Tibial nerve (tissue), 4 donors: ENCODE measurements around the gene TSC22D4. TPM values are rescaled to one million over a fixed set of nuclear protein-coding genes. Genes with fewer than 3 reads are reported as not detected.

Experiments used
- DNase-seq, 2 donors: peaks; one replicate each; pipeline ENCODE4 v3.0.0-alpha.2; 2019; ENCODE audit warnings: low spot score in 2 of 2
- H3K27ac ChIP-seq, 4 donors: fragments of 200-600 bp; sonication (generic) in 3 of 4; one replicate each; pipeline ENCODE4 v1.5.1; 2017 to 2019; ENCODE audit warnings: mild to moderate bottlenecking in 1 of 4
- H3K27me3 ChIP-seq, 2 donors: fragments of 200-600 bp; sonication (generic) in 1 of 2; one replicate each; pipeline versions ENCODE4 v1.5.1 to v1.6.0; 2017 to 2019
- H3K36me3 ChIP-seq, 3 donors: fragments of 200-600 bp; sonication (generic); one replicate each; pipeline ENCODE4 v1.5.1; 2018 to 2019
- H3K4me1 ChIP-seq, 4 donors: fragments of 200-600 bp; sonication (generic) in 3 of 4; one replicate each; pipeline ENCODE4 v1.5.1; 2017 to 2019
- H3K4me3 ChIP-seq, 4 donors: fragments of 200-600 bp; sonication (generic) in 3 of 4; one replicate each; pipeline ENCODE4 v1.5.1; 2017 to 2019; ENCODE audit warnings: mild to moderate bottlenecking in 1 of 4, moderate library complexity in 1 of 4
- H3K9me3 ChIP-seq, 4 donors: fragments of 200-600 bp; sonication (generic) in 3 of 4; one replicate each; pipeline ENCODE4 v1.5.1; 2017 to 2019
- EP300 ChIP-seq, 2 donors: sonication (generic); formaldehyde crosslinking; IDR thresholded peaks; one replicate each; pipeline ENCODE4 v1.6.1; 2017; ENCODE audit warnings: antibody characterized with exemption in 2 of 2, mild to moderate bottlenecking in 1 of 2
- POLR2A ChIP-seq, 2 donors: fragments of 450-650 bp; IDR thresholded peaks; one replicate each; pipeline ENCODE4 v1.6.1; 2017; ENCODE audit warnings: antibody characterized with exemption in 2 of 2, mild to moderate bottlenecking in 2 of 2, moderate library complexity in 2 of 2
- WGBS, 2 donors: methylation state at CpG; one replicate each; pipeline ENCODE4 v1.1.5; 2018; 5-methylcytosine and 5-hydroxymethylcytosine counted together
- total RNA-seq, 4 donors: library from RNA; depleted of rRNA; stranded (reverse); fragments of >200 nt; gene quantifications; one replicate each; pipeline ENCODE4 v1.1.0, GENCODE V29; 2016
- TF ChIP-seq, protein P1 (sequence below), 5 experiments: fragments of 200-600 bp in 3 of 5; fragments of 450-650 bp in 2 of 5; sonication (generic) in 3 of 5; IDR thresholded peaks; one replicate each; pipeline ENCODE4 v1.5.1; 2016 to 2019; ENCODE audit warnings: antibody characterized with exemption in 5 of 5, mild to moderate bottlenecking in 3 of 5, moderate library complexity in 2 of 5

The TSC22D4 gene
- total RNA-seq, 4 donors from 2014 or later: 154 to 224 (median 188) TPM

GRCh38 chr7:100477871-100478267 is 1.1 kb downstream of the TSC22D4 start:
- H3K27me3 ChIP-seq: no peaks in the 10 kb centered on the region
- H3K4me3 ChIP-seq: peak overlapping the region; percentile 84 to 99 (median 92)
- peaks cover 4 to 74% (median 55%) of the 10 kb centered on the region in 4 donors for H3K4me1 ChIP-seq
- no peak for TF ChIP-seq EP300 (IDR thresholded peaks at IDR 0.05)
- no peak for TF ChIP-seq POLR2A (IDR thresholded peaks at IDR 0.05)
- TF ChIP-seq, protein P1, sequence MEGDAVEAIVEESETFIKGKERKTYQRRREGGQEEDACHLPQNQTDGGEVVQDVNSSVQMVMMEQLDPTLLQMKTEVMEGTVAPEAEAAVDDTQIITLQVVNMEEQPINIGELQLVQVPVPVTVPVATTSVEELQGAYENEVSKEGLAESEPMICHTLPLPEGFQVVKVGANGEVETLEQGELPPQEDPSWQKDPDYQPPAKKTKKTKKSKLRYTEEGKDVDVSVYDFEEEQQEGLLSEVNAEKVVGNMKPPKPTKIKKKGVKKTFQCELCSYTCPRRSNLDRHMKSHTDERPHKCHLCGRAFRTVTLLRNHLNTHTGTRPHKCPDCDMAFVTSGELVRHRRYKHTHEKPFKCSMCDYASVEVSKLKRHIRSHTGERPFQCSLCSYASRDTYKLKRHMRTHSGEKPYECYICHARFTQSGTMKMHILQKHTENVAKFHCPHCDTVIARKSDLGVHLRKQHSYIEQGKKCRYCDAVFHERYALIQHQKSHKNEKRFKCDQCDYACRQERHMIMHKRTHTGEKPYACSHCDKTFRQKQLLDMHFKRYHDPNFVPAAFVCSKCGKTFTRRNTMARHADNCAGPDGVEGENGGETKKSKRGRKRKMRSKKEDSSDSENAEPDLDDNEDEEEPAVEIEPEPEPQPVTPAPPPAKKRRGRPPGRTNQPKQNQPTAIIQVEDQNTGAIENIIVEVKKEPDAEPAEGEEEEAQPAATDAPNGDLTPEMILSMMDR (IDR thresholded peaks at IDR 0.05): no peak
- DNase-seq: no peak
- peak overlapping the region; percentile 88 to 98 (median 94) for H3K27ac ChIP-seq
- WGBS, 2 donors: 0 to 3% methylated on average over 11 to 16 of the region's 16 CpGs
- H3K9me3 ChIP-seq: no peaks in the 10 kb centered on the region
- H3K36me3 ChIP-seq: peaks cover 0 to 27% (median 0%) of the 10 kb centered on the region in 3 donors

DNA sequence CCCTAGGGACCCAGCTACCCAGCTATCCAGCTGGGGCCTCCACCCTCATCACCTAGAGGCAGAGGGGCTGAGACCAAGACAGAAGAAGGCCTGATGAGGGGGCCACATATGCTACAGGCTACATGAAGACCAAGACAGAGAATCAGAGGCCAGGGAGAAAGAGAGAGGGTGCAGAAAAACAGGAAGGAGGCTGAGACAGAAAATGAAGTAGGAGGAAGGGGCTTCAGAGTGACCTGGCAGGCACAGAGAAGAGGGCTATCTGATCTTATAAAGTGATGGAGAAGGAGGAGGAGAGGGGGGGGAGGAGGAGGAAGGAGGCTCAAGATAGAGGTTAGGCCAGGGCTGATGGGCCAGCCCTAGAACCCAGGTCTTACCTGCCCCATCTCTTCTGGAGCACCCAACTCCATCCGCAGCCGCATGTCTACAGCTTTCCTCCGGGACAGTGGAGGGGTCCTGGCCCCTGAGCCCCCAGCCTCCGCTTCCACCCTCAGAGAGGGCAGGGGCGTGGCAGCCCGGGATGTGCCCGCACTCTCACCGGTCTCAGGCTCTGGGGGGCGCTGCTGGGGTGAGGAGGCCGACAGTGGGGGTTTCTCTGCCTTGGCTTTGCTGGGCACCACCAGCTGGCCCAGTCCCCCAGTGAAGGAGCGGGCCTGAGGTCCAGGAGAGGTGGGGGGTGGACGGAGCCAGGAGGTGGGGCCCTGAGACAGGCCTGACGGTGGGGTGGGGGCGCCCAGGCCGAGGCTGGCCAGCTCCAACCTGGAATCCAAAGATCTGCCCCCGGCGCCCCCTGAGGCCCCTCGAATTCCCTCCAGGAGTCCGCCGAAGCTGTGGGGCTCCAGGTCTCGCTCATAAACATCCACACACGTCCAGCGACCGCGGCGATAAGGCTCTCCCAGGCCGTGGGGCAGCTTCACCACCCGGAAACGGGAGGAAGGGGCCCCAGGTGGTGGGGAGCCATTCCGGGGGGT is 1.8 kb downstream of the TSC22D4 start:
- WGBS, 2 donors: 2 to 4% methylated on average over 26 to 29 of the region's 30 CpGs
- TF ChIP-seq POLR2A (IDR thresholded peaks at IDR 0.05) (no peak), EP300 (IDR thresholded peaks at IDR 0.05) (no peak)
- TF ChIP-seq, protein P1 (IDR thresholded peaks at IDR 0.05): peak in 4 of 5 experiments; percentile 5 to 19 (median 13)
- DNase-seq: no peak
- no peaks in the 10 kb centered on the region for H3K27me3 ChIP-seq
- no peaks in the 10 kb centered on the region for H3K9me3 ChIP-seq
- peak overlapping the region; percentile 88 to 98 (median 94) for H3K27ac ChIP-seq
- H3K36me3 ChIP-seq: peaks cover 0 to 33% (median 0%) of the 10 kb centered on the region in 3 donors
- H3K4me3 ChIP-seq: peak overlapping the region; percentile 84 to 99 (median 92)
- peaks cover 4 to 74% (median 56%) of the 10 kb centered on the region in 4 donors for H3K4me1 ChIP-seq

- TF ChIP-seq, protein P1 (IDR thresholded peaks at IDR 0.05): no peak
- no peak for TF ChIP-seq EP300 (IDR thresholded peaks at IDR 0.05)
- no peak for TF ChIP-seq POLR2A (IDR thresholded peaks at IDR 0.05)
- Histone ChIP-seq H3K9me3 (no peaks in the 10 kb centered on the region), H3K27ac (peak overlapping the region; percentile 88 to 98 (median 94)), H3K27me3 (no peaks in the 10 kb centered on the region), H3K36me3 (peaks cover 0 to 43% (median 0%) of the 10 kb centered on the region in 3 donors), H3K4me3 (peak overlapping the region; percentile 84 to 99 (median 92)), H3K4me1 (peaks cover 4 to 75% (median 60%) of the 10 kb centered on the region in 4 donors)
- DNase-seq: no peak
- whole genome bisulfite sequencing, 2 donors: 2 to 9% methylated on average over 6 of the region's 6 CpGs
Observed at GRCh38 chr7:100476101-100476780, 2.8 kb downstream of the TSC22D4 start.

GRCh38 chr7:100475549-100475948 is 3.5 kb downstream of the TSC22D4 start:
- Histone ChIP-seq H3K36me3 (peaks cover 0 to 50% (median 0%) of the 10 kb centered on the region in 3 donors), H3K27me3 (no peaks in the 10 kb centered on the region), H3K4me3 (peak overlapping the region; percentile 24 to 99 (median 92)), H3K9me3 (no peaks in the 10 kb centered on the region), H3K4me1 (peaks cover 4 to 80% (median 60%) of the 10 kb centered on the region in 4 donors), H3K27ac (peak overlapping the region; percentile 88 to 98 (median 94))
- WGBS, 2 donors: 15 to 29% methylated on average over 9 of the region's 9 CpGs
- TF ChIP-seq, protein P1 (IDR thresholded peaks at IDR 0.05): no peak
- peak in 1 of 2 donors; percentile 64 for TF ChIP-seq POLR2A (IDR thresholded peaks at IDR 0.05)
- peak in 1 of 2 donors; percentile 75 for TF ChIP-seq EP300 (IDR thresholded peaks at IDR 0.05)
- peak; percentile 47 to 72 for DNase-seq
